Astrocyte of the cerebellum (primary cell): ENCODE data around the gene BHLHE23.

Source experiments
- DNase-seq: peaks from one replicate; pipeline ENCODE4 v3.0.0-alpha.2; 2011; ENCODE audit warnings: low read depth
- H3K4me3 ChIP-seq: 2 replicates; pipeline ENCODE4 v1.5.1; 2011; ENCODE audit warnings: mild to moderate bottlenecking, low read depth, low read length, moderate library complexity
- in situ Hi-C: cut with HindIII; loops from 2 replicates; pipeline ENCODE4 v1.10.0; 2017; ENCODE audit warnings: low sequenced_read_pairs
- TF ChIP-seq, protein P1 (sequence below): IDR thresholded peaks from 2 replicates; pipeline ENCODE4 v1.5.1; 2012; ENCODE audit warnings: low read length, low read depth, moderate library complexity, mild to moderate bottlenecking; ENCODE audit errors: missing control alignments

BHLHE23 gene

DNA sequence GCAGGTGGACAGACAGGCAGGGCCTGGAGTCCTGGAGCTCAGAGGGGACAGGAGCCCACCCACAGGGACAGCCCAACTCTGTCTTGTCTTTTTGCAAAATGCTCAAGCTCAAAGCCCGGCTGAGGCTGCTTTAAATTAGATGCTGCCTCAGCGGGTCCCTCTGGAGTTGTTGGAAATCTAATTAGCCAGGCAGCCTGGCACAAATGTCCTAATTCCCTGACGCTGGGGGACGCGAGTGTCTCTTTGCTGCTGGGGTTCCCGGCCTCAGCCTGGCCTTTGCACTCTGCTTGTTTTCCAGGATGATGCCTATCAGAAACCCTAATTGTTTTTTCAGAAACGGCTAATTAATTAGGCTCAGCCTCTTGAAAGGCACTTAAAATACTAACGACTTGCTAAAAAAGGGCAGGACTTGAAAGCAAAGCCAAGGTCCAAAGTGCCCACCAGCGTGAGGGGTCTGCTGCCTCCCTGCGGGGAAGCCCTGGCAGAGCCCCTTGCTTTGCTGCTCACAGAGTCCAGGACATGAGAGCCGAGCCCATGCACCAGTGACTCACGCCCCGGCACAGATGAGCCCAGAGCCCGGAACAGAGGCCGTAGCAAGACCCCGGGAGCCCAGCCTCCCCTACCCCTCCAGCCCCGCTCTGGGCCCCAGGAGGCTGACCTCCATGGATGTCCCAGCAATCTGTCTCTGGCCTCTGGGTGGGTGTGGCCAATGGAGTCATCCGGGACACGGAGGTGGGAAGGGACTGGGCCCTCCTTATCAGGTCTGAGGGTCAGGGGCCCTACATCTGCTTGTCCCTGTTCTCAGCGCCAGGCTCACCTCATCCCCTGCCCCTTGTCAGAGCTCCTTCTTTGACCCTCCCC is 46.0 kb upstream of the BHLHE23 start:
- TF ChIP-seq, protein P1, sequence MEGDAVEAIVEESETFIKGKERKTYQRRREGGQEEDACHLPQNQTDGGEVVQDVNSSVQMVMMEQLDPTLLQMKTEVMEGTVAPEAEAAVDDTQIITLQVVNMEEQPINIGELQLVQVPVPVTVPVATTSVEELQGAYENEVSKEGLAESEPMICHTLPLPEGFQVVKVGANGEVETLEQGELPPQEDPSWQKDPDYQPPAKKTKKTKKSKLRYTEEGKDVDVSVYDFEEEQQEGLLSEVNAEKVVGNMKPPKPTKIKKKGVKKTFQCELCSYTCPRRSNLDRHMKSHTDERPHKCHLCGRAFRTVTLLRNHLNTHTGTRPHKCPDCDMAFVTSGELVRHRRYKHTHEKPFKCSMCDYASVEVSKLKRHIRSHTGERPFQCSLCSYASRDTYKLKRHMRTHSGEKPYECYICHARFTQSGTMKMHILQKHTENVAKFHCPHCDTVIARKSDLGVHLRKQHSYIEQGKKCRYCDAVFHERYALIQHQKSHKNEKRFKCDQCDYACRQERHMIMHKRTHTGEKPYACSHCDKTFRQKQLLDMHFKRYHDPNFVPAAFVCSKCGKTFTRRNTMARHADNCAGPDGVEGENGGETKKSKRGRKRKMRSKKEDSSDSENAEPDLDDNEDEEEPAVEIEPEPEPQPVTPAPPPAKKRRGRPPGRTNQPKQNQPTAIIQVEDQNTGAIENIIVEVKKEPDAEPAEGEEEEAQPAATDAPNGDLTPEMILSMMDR, result no peak
- in situ Hi-C loops, result no loop called here
- no peak for DNase-seq
- H3K4me3 ChIP-seq, result no peak overlapping the region

DNA sequence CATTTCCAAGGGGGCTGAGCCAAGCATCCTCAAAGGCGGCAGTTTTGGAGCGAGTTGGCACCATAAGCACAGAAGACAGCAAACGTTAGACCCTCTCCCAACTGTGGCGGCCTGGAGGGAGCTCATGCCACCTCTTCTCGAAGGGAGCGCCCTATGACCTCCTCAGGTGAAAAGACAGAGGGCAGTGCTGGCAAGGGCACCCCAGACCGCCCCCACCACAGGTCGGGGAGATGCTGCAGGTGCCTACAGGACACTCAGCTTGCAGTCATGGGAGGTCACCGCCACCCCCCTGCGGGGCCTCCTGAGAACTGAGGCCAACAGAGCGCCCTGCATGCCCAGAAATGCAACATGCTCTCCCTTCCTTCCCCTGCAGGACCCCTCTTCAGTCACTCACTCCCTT is 45.1 kb upstream of the BHLHE23 start:
- H3K4me3 ChIP-seq, result no peak overlapping the region
- TF ChIP-seq, protein P1, result no peak
- in situ Hi-C loops, result no loop called here
- no peak for DNase-seq

DNA sequence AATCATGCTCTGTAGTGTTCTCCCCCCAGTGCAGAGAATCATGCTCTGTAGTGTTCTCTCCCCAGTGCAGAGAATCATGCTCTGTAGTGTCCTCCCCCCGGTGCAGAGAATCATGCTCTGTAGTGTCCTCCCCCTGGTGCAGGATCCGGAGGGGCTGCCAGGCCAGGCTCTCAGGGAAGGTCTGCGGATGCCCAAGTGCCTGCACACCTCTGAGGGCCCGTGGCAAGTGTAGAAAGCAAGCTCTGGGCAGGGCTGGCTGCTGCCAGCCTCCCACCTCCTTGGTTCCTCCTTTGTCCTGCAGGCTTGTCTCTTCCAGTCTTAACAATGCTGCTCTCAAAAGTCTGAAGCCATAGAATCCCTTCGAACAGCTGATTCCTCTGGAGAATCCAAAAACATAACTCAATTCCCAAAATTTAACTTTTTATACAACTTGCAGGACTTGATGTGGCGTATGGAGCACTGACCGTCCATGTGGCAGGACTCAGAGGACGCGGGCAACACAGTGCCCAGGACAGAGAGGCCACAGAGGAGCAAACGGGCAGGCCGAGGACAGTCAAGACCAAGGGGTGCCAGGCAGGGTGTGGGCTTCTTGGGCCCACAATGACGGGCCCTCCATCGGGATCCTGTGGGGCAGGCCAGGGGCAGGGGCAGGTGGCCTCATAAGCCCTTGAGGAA is 44.6 kb upstream of the BHLHE23 start:
- H3K4me3 ChIP-seq, result no peak overlapping the region
- DNase-seq, result no peak
- in situ Hi-C loops, result no loop called here
- TF ChIP-seq, protein P1, result no peak

DNA sequence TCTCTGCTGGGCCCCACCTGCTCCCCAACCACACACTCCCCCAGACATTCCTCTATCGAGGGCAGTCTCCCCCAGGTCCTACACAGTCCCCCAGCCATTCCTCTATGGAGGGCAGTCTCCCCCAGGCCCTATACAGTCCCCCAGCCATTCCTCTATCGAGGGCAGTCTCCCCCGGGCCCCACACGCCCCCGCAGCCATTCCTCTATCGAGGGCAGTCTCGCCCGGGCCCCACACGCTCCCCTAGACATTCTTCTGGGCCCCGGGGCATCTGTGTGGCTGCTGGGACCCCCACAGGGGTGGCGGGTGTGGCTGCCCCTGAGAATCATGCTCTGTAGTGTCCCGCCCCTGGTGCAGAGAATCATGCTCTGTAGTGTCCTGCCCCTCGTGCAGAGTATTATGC is 43.6 kb upstream of the BHLHE23 start:
- TF ChIP-seq, protein P1, result no peak
- no peak for DNase-seq
- H3K4me3 ChIP-seq, result no peak overlapping the region
- in situ Hi-C loops, result no loop called here

DNA sequence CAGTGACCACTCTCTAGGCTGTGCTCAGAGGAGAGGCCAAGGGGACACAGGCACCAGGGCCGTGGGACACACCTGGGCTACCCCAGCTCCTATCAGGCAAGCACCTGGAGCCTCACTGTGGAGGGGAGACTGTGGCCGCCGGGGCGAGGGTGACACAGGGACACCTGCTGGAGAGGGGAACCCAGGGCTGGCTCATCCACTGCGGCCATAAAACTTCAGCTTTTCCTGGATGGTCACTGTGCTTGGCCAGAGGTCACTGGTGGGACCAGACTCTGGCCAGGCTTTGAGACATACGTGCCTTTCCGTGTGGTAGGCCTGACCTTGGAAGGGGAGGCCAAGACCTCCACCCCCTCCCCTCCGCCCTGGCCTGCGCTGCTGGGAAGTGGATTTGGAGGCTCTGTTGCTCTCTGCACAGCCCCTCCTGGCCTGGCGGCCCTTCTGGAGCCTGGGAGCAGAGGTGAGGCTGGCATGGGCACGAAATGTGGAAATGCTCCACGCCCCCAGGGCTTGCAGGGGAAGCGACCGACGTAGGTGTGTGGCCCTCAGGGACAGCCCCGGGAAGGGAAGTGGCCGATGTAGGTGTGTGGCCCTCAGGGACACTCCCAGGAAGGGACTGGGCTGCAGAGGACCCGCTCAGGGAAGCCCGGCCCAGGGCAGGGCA is 42.9 kb upstream of the BHLHE23 start:
- in situ Hi-C loops, result no loop called here
- DNase-seq, result no peak
- no peak overlapping the region for H3K4me3 ChIP-seq
- TF ChIP-seq, protein P1, result no peak

DNA sequence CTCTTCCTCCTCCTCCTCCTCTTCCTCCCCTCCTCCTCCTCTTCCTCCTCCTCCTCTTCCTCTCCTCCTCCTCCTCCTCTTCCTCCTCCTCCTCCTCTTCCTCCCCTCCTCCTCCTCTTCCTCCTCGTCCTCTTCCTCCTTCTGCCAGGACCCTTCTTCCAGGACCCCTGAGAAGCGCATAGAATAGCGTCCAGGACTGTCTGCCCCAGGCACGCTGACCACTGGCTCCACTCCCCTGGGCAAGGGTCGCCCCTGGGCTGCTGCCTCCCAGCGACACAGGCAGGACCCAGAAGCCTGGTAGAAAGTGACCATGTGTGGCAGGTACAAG is 42.4 kb upstream of the BHLHE23 start:
- no peak for DNase-seq
- TF ChIP-seq, protein P1, result no peak
- no peak overlapping the region for H3K4me3 ChIP-seq
- in situ Hi-C loops, result no loop called here
